ENCODE results near the gene GLE1. TPM values are rescaled to one million over a fixed set of nuclear protein-coding genes. Genes with fewer than 3 reads are reported as not detected.
"Not testable (repeated sequence)": the region's sequence is repeated elsewhere in the genome, so short reads cannot be mapped to it uniquely, and the experiment has no call there.

The GLE1 gene
- total RNA-seq, 1 experiment from 2014 or later, result 19.0 TPM

- Mint-ChIP-seq H3K36me3 (ENCODE audit: insufficient read depth in 1 of 3, low read depth in 3 of 3) (peaks cover 0 to 25% (median 3%) of the 10 kb centered on the region in 3 experiments; a peak in 4 of 7 replicates), H3K27ac (peak overlapping the region in 1 of 3 experiments; percentile 24; a peak in 1 of 7 replicates), H3K27me3 (ENCODE audit: low read depth) (no peaks in the 10 kb centered on the region), H3K4me3 (no peak overlapping the region; a peak in 1 of 5 replicates), H3K4me1 (peaks cover 4 to 6% of the 10 kb centered on the region in 2 experiments), H3K9me3 (no peaks in the 10 kb centered on the region)
- Histone ChIP-seq H2BK120ac (ENCODE audit: low read depth, low read length, poor library complexity, severe bottlenecking) (no peak overlapping the region), H2AK5ac (ENCODE audit: insufficient read length, low read length) (no peak overlapping the region), H3K14ac (ENCODE audit: insufficient read depth, low read length) (no peak overlapping the region), H3T11ph (ENCODE audit: low read length) (no peak overlapping the region), H2BK12ac (ENCODE audit: insufficient read length, low read depth, low read length) (no peak overlapping the region), H3K79me2 (ENCODE audit: insufficient read depth, low read length) (no peaks in the 10 kb centered on the region), H3K4me2 (ENCODE audit: insufficient read depth, insufficient read length, low read length) (no peak overlapping the region), H4K8ac (replicated peaks; ENCODE audit: insufficient read length, low read depth, low read length) (no peak overlapping the region), H3K27me3 (ENCODE audit: insufficient read depth, low read length) (no peaks in the 10 kb centered on the region), H3K4me1 (ENCODE audit: insufficient read depth, low read length) (no peaks in the 10 kb centered on the region), H2AFZ (ENCODE audit: low read length) (no peak overlapping the region), H3K9ac (ENCODE audit: extremely low read depth, insufficient read length, low read length) (no peak overlapping the region), H2BK5ac (ENCODE audit: insufficient read length, low read length) (no peak overlapping the region), H3K23me2 (ENCODE audit: insufficient read length, low read depth, low read length, poor library complexity, severe bottlenecking) (peaks cover 7% of the 10 kb centered on the region), H3K79me1 (ENCODE audit: insufficient read depth, low read depth, low read length, poor library complexity, severe bottlenecking) (no peaks in the 10 kb centered on the region), H3K18ac (ENCODE audit: insufficient read length, low read depth, low read length) (no peak overlapping the region), H4K91ac (ENCODE audit: insufficient read length, low read depth, low read length) (no peak overlapping the region), H2BK20ac (ENCODE audit: low read depth, low read length, poor library complexity, severe bottlenecking) (no peak overlapping the region), H2BK15ac (ENCODE audit: low read depth, low read length) (no peak overlapping the region), H3K56ac (ENCODE audit: insufficient read length, low read depth, low read length) (no peak overlapping the region), H4K5ac (ENCODE audit: insufficient read length, low read depth, low read length) (no peak overlapping the region), H3K23ac (ENCODE audit: insufficient read length, low read depth, low read length) (no peak overlapping the region), H3K27ac (ENCODE audit: insufficient read length, low read depth, low read length) (no peak overlapping the region), H4K20me1 (ENCODE audit: control insufficient read depth, insufficient read depth, insufficient read length) (no peaks in the 10 kb centered on the region), H3K4ac (ENCODE audit: low read depth, low read length) (no peak overlapping the region), H3K9me3 (ENCODE audit: control insufficient read depth, low read depth, low read length) (no peaks in the 10 kb centered on the region)
- no peak for TF ChIP-seq CTCF (conservative IDR thresholded peaks at IDR 0.05)
- no peak for DNase-seq
- WGBS (ENCODE audit: extremely low coverage, insufficient read length, low lambda C conversion rate), result no CpG with 5 or more reads among the region's 15 CpGs
Measured at GRCh38 chr9:128499920-128500319, 4.6 kb upstream of the GLE1 start.

GRCh38 chr9:128503415-128503825 is 1.1 kb upstream of the GLE1 start:
- H3K18ac ChIP-seq (ENCODE audit: insufficient read length, low read depth, low read length); H3K27me3 ChIP-seq (ENCODE audit: insufficient read depth, low read length); H3K4me1 Mint-ChIP-seq; H3K56ac ChIP-seq (ENCODE audit: insufficient read length, low read depth, low read length); H4K8ac ChIP-seq (replicated peaks; ENCODE audit: insufficient read length, low read depth, low read length); H3K27me3 Mint-ChIP-seq (ENCODE audit: low read depth); H3K79me1 ChIP-seq (ENCODE audit: insufficient read depth, low read depth, low read length, poor library complexity, severe bottlenecking); H2BK12ac ChIP-seq (ENCODE audit: insufficient read length, low read depth, low read length); H3K14ac ChIP-seq (ENCODE audit: insufficient read depth, low read length); H3K27ac ChIP-seq (ENCODE audit: insufficient read length, low read depth, low read length); H2BK15ac ChIP-seq (ENCODE audit: low read depth, low read length); H3K79me2 ChIP-seq (ENCODE audit: insufficient read depth, low read length); H3K9me3 Mint-ChIP-seq; H4K20me1 ChIP-seq (ENCODE audit: control insufficient read depth, insufficient read depth, insufficient read length); H3K9ac ChIP-seq (ENCODE audit: extremely low read depth, insufficient read length, low read length); DNase-seq; H3K4me2 ChIP-seq (ENCODE audit: insufficient read depth, insufficient read length, low read length); H4K91ac ChIP-seq (ENCODE audit: insufficient read length, low read depth, low read length); H4K5ac ChIP-seq (ENCODE audit: insufficient read length, low read depth, low read length); H3K4ac ChIP-seq (ENCODE audit: low read depth, low read length); H2BK5ac ChIP-seq (ENCODE audit: insufficient read length, low read length); H3K23ac ChIP-seq (ENCODE audit: insufficient read length, low read depth, low read length); H3T11ph ChIP-seq (ENCODE audit: low read length); H2BK20ac ChIP-seq (ENCODE audit: low read depth, low read length, poor library complexity, severe bottlenecking); H2BK120ac ChIP-seq (ENCODE audit: low read depth, low read length, poor library complexity, severe bottlenecking); H3K9me3 ChIP-seq (ENCODE audit: control insufficient read depth, low read depth, low read length); H2AFZ ChIP-seq (ENCODE audit: low read length); H3K27ac Mint-ChIP-seq; H2AK5ac ChIP-seq (ENCODE audit: insufficient read length, low read length); H3K4me1 ChIP-seq (ENCODE audit: insufficient read depth, low read length): not testable (repeated sequence)
- Mint-ChIP-seq H3K4me3 (peak overlapping the region; percentile 99 to 100), H3K36me3 (ENCODE audit: insufficient read depth in 1 of 3, low read depth in 3 of 3) (peaks cover 0 to 16% (median 1%) of the 10 kb centered on the region in 3 experiments; a peak in 3 of 7 replicates)
- no CpG with 5 or more reads among the region's 14 CpGs for whole genome bisulfite sequencing (ENCODE audit: extremely low coverage, insufficient read length, low lambda C conversion rate)
- H3K23me2 ChIP-seq (ENCODE audit: insufficient read length, low read depth, low read length, poor library complexity, severe bottlenecking), result peaks cover 14% of the 10 kb centered on the region

Data from H9 (cell line).